T-helper 1 cell treated with Interleukin-12 subunit alpha and Interleukin-12 subunit beta and Interleukin-4 antibody, amounts not matched to agents 30 μg/mL and 1 μg/mL, for 36 hours (primary cell): ENCODE measurements around the gene DTWD2.

Experiments
- H3K27ac Mint-ChIP-seq: one replicate; pipeline ENCODE4 v1.8.0; 2021; ENCODE audit warnings: mild to moderate bottlenecking, mixed read lengths
- H3K27me3 Mint-ChIP-seq: one replicate; pipeline ENCODE4 v1.8.0; 2021; ENCODE audit warnings: low read depth, mixed read lengths
- H3K36me3 Mint-ChIP-seq: one replicate; pipeline ENCODE4 v1.8.0; 2021; ENCODE audit warnings: low read depth, mixed read lengths
- H3K4me1 Mint-ChIP-seq: one replicate; pipeline ENCODE4 v1.8.0; 2021; ENCODE audit warnings: low read depth, mixed read lengths
- H3K4me3 Mint-ChIP-seq: one replicate; pipeline ENCODE4 v1.8.0; 2021; ENCODE audit warnings: mild to moderate bottlenecking, moderate library complexity, mixed read lengths
- H3K9me3 Mint-ChIP-seq: one replicate; pipeline ENCODE4 v1.8.0; 2021; ENCODE audit warnings: mixed read lengths

The DTWD2 gene

DNA sequence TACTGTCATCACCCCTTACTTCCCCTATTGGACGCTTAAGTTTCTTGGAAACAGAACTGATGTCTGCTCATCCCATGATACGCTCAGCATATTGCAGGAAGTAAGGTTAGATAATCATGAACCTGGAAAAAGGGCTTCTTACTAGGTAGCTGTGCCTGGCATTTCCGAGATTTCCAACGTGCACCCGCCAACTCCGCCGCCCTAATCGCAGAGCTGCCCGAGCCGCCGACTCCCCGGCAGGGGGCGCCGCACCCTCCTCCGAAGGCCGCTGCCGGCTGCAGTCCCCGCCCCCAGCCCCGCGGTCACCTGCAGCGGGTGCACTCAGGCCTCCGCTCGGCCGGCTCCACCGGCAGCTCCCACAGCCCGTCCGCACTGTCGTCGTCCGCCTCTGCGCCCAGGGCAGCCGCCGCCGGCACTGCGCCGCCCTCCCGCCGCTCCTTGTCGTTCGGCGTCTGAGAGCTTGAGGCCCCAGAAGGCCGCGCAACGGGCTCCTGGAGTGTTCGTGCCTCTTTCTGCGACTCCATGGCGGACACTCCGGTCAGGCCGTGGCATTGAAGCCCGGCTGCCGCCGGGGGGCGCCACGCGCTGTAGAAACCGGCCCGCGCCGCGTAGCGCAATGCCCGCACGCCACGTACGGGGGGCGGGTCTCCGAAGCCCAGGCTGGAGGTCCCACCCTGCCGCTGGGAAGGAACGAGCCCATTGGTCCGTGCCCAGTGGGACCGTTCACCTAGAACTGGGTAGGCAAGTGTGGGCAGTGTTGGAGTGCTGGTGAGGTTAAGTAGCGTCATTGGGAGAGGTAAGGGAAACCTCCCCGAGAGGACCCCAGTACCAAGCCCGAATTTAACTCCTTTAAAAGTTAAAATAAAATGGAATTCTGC, at the start of gene DTWD2:
Gene DTWD2, minus strand, starts transcription at position 560 of the 878 bp plus-strand sequence. Its CDS starts 36 bp downstream, at position 524.
- peaks cover 7% of the 10 kb centered on the region for H3K9me3 Mint-ChIP-seq
- H3K4me3 Mint-ChIP-seq: peak within 1 kb of the TSS; percentile 77
- H3K27me3 Mint-ChIP-seq: peaks cover 5% of the 10 kb centered on the region
- H3K27ac Mint-ChIP-seq: peak within 1 kb of the TSS; percentile 11
- H3K4me1 Mint-ChIP-seq: peaks cover 8% of the 10 kb centered on the region
- no peaks in the 10 kb centered on the region for H3K36me3 Mint-ChIP-seq

GRCh38 chr5:119037496-119038215, 49.3 kb upstream of the DTWD2 start:
- no peak overlapping the region for H3K4me3 Mint-ChIP-seq
- H3K27ac Mint-ChIP-seq: no peak overlapping the region
- no peaks in the 10 kb centered on the region for H3K27me3 Mint-ChIP-seq
- peaks cover 5% of the 10 kb centered on the region for H3K4me1 Mint-ChIP-seq
- H3K36me3 Mint-ChIP-seq: no peaks in the 10 kb centered on the region
- no peaks in the 10 kb centered on the region for H3K9me3 Mint-ChIP-seq

GRCh38 chr5:119036101-119036762, 47.9 kb upstream of the DTWD2 start:
- H3K27ac Mint-ChIP-seq: no peak overlapping the region

DNA sequence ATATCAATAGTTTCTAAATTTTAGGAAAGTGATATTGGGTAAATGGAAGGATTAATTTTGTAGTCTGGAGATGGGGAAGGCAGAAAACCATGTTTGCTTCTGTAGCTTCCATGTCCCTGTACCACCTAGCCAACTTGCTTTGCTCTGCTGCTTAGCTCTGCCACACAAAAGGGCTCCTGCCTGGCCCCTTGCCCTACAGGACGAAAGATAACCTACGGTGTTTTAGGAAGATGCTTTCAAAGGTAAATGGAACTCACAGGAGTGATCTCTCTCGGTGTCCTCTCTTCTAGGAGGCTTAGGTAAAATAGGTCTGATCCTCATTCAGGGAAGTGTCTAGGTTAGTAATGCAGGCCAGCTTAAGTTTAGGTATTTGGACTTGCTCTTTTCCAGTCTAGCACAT, 44.8 kb upstream of the DTWD2 start:
- no peaks in the 10 kb centered on the region for H3K9me3 Mint-ChIP-seq
- H3K27ac Mint-ChIP-seq: peak overlapping the region; percentile 47
- no peaks in the 10 kb centered on the region for H3K27me3 Mint-ChIP-seq
- no peaks in the 10 kb centered on the region for H3K36me3 Mint-ChIP-seq
- peaks cover 23% of the 10 kb centered on the region for H3K4me1 Mint-ChIP-seq
- H3K4me3 Mint-ChIP-seq: no peak overlapping the region

More at GRCh38 chr5:119036101-119036762, 47.9 kb upstream of the DTWD2 start:
- H3K4me1 Mint-ChIP-seq: peaks cover 19% of the 10 kb centered on the region
- H3K27me3 Mint-ChIP-seq: no peaks in the 10 kb centered on the region
- no peak overlapping the region for H3K4me3 Mint-ChIP-seq
- no peaks in the 10 kb centered on the region for H3K9me3 Mint-ChIP-seq
- no peaks in the 10 kb centered on the region for H3K36me3 Mint-ChIP-seq

DNA sequence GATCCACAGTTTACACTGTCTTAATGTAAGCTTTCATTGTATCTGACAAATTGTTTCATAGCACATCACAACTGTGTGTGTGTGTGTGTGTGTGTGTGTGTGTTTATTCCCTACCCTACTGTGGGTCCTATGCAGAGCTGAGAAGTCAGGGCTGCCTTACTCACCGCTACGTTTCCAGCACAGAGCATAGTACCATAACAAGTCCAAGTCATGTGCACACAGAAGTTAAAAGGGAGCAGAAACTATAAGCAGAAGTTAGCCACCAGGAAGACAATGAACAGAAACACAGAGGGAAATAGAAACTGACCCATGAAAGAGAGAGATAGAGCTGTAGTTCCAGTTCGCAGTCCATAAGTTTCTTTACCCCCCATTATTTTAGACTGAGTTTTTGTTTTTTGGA, 44.3 kb upstream of the DTWD2 start:
- Mint-ChIP-seq H3K27ac (no peak overlapping the region), H3K4me3 (no peak overlapping the region), H3K9me3 (no peaks in the 10 kb centered on the region), H3K27me3 (no peaks in the 10 kb centered on the region), H3K4me1 (peaks cover 23% of the 10 kb centered on the region), H3K36me3 (no peaks in the 10 kb centered on the region)

DNA sequence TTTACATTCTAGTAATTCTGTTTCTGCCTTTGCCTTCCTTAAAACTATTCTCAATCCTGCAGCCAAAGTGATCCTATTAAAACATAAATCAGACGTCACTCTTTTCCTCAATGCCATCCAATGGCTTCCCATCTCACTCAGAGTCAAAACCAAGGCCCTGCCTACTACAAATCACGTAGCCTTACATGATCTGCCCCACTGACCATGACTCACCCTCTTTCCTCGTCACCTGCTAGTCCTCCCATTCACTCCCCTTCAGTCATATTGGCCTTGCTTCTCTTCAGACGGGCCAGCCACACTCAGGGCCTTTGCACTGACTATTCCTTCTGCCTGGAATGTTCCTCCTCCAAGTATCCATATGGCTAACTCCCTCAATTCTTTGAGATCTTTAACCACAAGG, 43.6 kb upstream of the DTWD2 start:
- Mint-ChIP-seq H3K4me3 (no peak overlapping the region), H3K9me3 (no peaks in the 10 kb centered on the region), H3K27me3 (no peaks in the 10 kb centered on the region), H3K36me3 (no peaks in the 10 kb centered on the region), H3K4me1 (peaks cover 23% of the 10 kb centered on the region), H3K27ac (no peak overlapping the region)

DNA sequence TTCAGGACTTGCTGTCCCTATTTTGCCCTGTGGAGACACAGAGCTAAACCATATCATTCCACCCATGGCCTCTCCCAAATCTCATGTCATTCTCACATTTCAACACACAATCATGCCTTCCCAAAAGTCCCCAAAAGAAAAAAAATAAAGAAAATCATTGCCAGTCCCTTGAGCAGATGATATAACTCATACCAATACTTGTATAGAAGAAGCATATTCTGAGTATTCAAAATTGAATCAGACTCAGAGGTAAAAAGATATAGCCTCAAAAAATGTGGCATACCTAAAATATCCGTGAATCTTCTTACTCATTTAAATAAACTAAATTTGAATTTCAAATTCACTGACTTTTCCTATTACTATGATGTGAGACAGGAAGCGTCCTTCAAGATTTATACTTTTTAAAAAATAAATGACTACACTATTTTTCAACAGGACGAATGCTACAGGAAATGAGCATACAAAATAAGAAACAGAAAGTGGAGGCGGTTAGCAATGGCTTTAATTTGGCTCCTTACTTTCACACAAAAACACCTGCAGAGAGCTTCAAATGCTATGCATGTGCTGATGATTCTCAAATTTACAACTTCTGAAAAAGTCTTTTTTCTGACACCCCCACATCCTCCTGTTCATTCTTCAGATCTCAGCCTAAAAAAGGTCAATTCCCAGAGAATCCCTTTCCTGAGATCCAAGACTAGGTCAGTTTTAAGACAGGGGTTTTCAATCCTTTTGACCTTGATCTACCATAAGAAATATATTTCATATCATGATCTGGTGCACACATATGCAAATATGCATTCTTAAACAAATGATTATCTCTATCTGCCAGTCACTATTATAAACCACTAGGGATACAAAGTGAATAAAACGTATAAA, 42.9 kb upstream of the DTWD2 start:
- no peaks in the 10 kb centered on the region for H3K36me3 Mint-ChIP-seq
- peaks cover 23% of the 10 kb centered on the region for H3K4me1 Mint-ChIP-seq
- peak overlapping the region; percentile 62 for H3K27ac Mint-ChIP-seq
- no peaks in the 10 kb centered on the region for H3K27me3 Mint-ChIP-seq
- peak overlapping the region; percentile 19 for H3K4me3 Mint-ChIP-seq
- no peaks in the 10 kb centered on the region for H3K9me3 Mint-ChIP-seq

- Mint-ChIP-seq H3K27me3 (no peaks in the 10 kb centered on the region), H3K4me3 (no peak overlapping the region), H3K9me3 (no peaks in the 10 kb centered on the region), H3K27ac (no peak overlapping the region), H3K4me1 (peaks cover 20% of the 10 kb centered on the region), H3K36me3 (no peaks in the 10 kb centered on the region)
These were observed 40.2 kb upstream of the DTWD2 start for GRCh38 chr5:119028575-119028974.

GRCh38 chr5:119022773-119023172, 34.4 kb upstream of the DTWD2 start:
- H3K36me3 Mint-ChIP-seq: no peaks in the 10 kb centered on the region
- no peak overlapping the region for H3K27ac Mint-ChIP-seq
- peaks cover 3% of the 10 kb centered on the region for H3K4me1 Mint-ChIP-seq
- H3K4me3 Mint-ChIP-seq: no peak overlapping the region
- no peaks in the 10 kb centered on the region for H3K27me3 Mint-ChIP-seq
- no peaks in the 10 kb centered on the region for H3K9me3 Mint-ChIP-seq

- H3K4me3 Mint-ChIP-seq: no peak overlapping the region
- H3K27me3 Mint-ChIP-seq: no peaks in the 10 kb centered on the region
- no peaks in the 10 kb centered on the region for H3K36me3 Mint-ChIP-seq
- H3K9me3 Mint-ChIP-seq: no peaks in the 10 kb centered on the region
- no peak overlapping the region for H3K27ac Mint-ChIP-seq
- H3K4me1 Mint-ChIP-seq: peaks cover 3% of the 10 kb centered on the region
These were observed 33.8 kb upstream of the DTWD2 start for GRCh38 chr5:119022017-119022745.

DNA sequence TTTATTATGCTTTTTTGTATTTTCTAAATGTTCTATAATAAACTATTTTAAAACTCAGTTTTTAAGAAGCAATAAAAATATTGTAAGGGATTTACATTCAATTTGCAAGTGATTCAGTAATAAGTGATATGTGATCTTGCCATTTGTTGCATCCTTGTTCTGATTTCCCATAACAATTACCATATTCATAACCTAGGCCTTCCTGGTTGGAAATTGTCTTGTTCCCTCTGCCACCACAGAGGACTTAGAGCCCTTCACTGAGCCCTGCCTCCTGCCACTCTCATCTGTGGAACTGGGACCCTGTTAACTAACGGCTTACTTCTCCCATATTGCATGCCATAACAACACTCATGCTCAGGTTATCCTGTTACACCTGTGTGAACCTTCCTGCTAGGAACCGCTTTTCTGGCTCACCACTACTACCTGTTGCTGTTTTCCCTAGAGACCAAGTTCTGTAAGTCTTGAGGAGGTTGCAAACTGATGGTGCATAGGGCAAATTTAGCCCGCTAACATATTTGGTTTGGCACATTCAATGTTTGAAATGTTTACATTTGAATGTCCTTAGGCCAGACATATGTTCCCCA, 32.9 kb upstream of the DTWD2 start:
- H3K27me3 Mint-ChIP-seq: no peaks in the 10 kb centered on the region
- no peaks in the 10 kb centered on the region for H3K36me3 Mint-ChIP-seq
- H3K27ac Mint-ChIP-seq: no peak overlapping the region
- H3K4me1 Mint-ChIP-seq: peaks cover 3% of the 10 kb centered on the region
- H3K4me3 Mint-ChIP-seq: no peak overlapping the region
- H3K9me3 Mint-ChIP-seq: no peaks in the 10 kb centered on the region

- Mint-ChIP-seq H3K27ac (no peak overlapping the region), H3K9me3 (no peaks in the 10 kb centered on the region), H3K36me3 (no peaks in the 10 kb centered on the region), H3K4me3 (no peak overlapping the region), H3K27me3 (peaks cover 3% of the 10 kb centered on the region), H3K4me1 (peaks cover 3% of the 10 kb centered on the region)
These were observed 31.6 kb upstream of the DTWD2 start for GRCh38 chr5:119019949-119020348.

- Mint-ChIP-seq H3K9me3 (no peaks in the 10 kb centered on the region), H3K36me3 (no peaks in the 10 kb centered on the region), H3K4me1 (peaks cover 3% of the 10 kb centered on the region), H3K27me3 (peaks cover 3% of the 10 kb centered on the region), H3K4me3 (no peak overlapping the region), H3K27ac (no peak overlapping the region)
These were observed 31.2 kb upstream of the DTWD2 start for GRCh38 chr5:119019501-119019900.
